ENCODE results near the gene LINGO4.

The LINGO4 gene

GRCh38 chr1:151806170-151806569 is 951 bp upstream of the LINGO4 start:
- Histone ChIP-seq H3K9me2 (replicated peaks; ENCODE audit: control insufficient read depth, low read length) (no peaks in the 10 kb centered on the region), H3K9me3 (ENCODE audit: control insufficient read depth, insufficient read depth, low read length) (no peaks in the 10 kb centered on the region), H3K36me3 (ENCODE audit: control insufficient read depth, low read length) (no peaks in the 10 kb centered on the region), H3K79me2 (ENCODE audit: control insufficient read depth, low read length) (no peaks in the 10 kb centered on the region), H3K27ac (ENCODE audit: low read depth, low read length) (no peak overlapping the region), H3K4me2 (ENCODE audit: low read length) (no peak overlapping the region), H3K27me3 (ENCODE audit: control insufficient read depth, low read length) (peaks cover 10% of the 10 kb centered on the region), H3F3A (ENCODE audit: control insufficient read depth, insufficient read depth) (no peaks in the 10 kb centered on the region), H3K4me1 (ENCODE audit: control insufficient read depth, low read length) (peaks cover 13% of the 10 kb centered on the region), H4K20me1 (ENCODE audit: control insufficient read depth, insufficient read depth, low read depth, low read length) (no peaks in the 10 kb centered on the region), H3K4me3 (ENCODE audit: low read length) (no peak overlapping the region)
- TF ChIP-seq EZH2phosphoT487 (IDR thresholded peaks at IDR 0.05; ENCODE audit: borderline replicate concordance, low read length), result no peak
- TF ChIP-seq CTCF (IDR thresholded peaks at IDR 0.05; ENCODE audit: low read depth, low read length, poor library complexity, severe bottlenecking), result no peak

DNA sequence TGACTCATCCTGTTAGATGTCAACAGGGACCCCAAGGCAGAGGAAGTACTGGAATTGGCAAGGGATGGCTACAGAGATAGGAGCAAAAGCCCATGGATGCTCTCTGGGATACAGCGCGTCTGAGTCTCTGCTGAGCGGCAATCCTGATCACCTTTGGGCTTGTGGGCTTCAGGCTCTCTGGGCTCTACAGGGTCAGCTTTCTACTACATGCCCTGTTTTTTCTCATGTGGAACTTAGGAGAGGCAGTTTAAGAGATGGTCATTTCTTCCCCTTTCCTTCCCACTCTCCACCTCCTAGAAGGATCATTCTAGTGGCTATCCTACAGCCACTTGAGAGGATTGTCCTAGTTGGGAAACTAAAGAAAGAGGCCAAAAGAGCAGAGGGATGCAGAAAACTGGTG is 1.3 kb downstream of the LINGO4 start:
- Histone ChIP-seq H3K79me2 (ENCODE audit: control insufficient read depth, low read length) (no peaks in the 10 kb centered on the region), H3K4me2 (ENCODE audit: low read length) (peak overlapping the region; percentile 28; the same call in 1 of the 2 replicates), H3K9me3 (ENCODE audit: control insufficient read depth, insufficient read depth, low read length) (no peaks in the 10 kb centered on the region), H3K4me1 (ENCODE audit: control insufficient read depth, low read length) (peaks cover 13% of the 10 kb centered on the region), H3K36me3 (ENCODE audit: control insufficient read depth, low read length) (no peaks in the 10 kb centered on the region), H3F3A (ENCODE audit: control insufficient read depth, insufficient read depth) (no peaks in the 10 kb centered on the region), H3K27me3 (ENCODE audit: control insufficient read depth, low read length) (peaks cover 27% of the 10 kb centered on the region), H3K27ac (ENCODE audit: low read depth, low read length) (no peak overlapping the region), H3K4me3 (ENCODE audit: low read length) (no peak overlapping the region), H3K9me2 (replicated peaks; ENCODE audit: control insufficient read depth, low read length) (no peaks in the 10 kb centered on the region), H4K20me1 (ENCODE audit: control insufficient read depth, insufficient read depth, low read depth, low read length) (no peaks in the 10 kb centered on the region)
- no peak for TF ChIP-seq CTCF (IDR thresholded peaks at IDR 0.05; ENCODE audit: low read depth, low read length, poor library complexity, severe bottlenecking)
- TF ChIP-seq EZH2phosphoT487 (IDR thresholded peaks at IDR 0.05; ENCODE audit: borderline replicate concordance, low read length), result no peak

- Histone ChIP-seq H3K9me2 (replicated peaks; ENCODE audit: control insufficient read depth, low read length) (no peaks in the 10 kb centered on the region), H3K4me2 (ENCODE audit: low read length) (no peak overlapping the region), H3K27me3 (ENCODE audit: control insufficient read depth, low read length) (peaks cover 25% of the 10 kb centered on the region), H3K27ac (ENCODE audit: low read depth, low read length) (no peak overlapping the region), H3K79me2 (ENCODE audit: control insufficient read depth, low read length) (no peaks in the 10 kb centered on the region), H3F3A (ENCODE audit: control insufficient read depth, insufficient read depth) (no peaks in the 10 kb centered on the region), H3K4me3 (ENCODE audit: low read length) (no peak overlapping the region), H3K4me1 (ENCODE audit: control insufficient read depth, low read length) (peaks cover 13% of the 10 kb centered on the region), H3K9me3 (ENCODE audit: control insufficient read depth, insufficient read depth, low read length) (no peaks in the 10 kb centered on the region), H3K36me3 (ENCODE audit: control insufficient read depth, low read length) (no peaks in the 10 kb centered on the region), H4K20me1 (ENCODE audit: control insufficient read depth, insufficient read depth, low read depth, low read length) (no peaks in the 10 kb centered on the region)
- TF ChIP-seq CTCF (IDR thresholded peaks at IDR 0.05; ENCODE audit: low read depth, low read length, poor library complexity, severe bottlenecking) (no peak), EZH2phosphoT487 (IDR thresholded peaks at IDR 0.05; ENCODE audit: borderline replicate concordance, low read length) (no peak)
Measured at GRCh38 chr1:151803164-151803563, 2.1 kb downstream of the LINGO4 start.

- H3K27ac ChIP-seq (ENCODE audit: low read depth, low read length), result no peak overlapping the region
- peaks cover 22% of the 10 kb centered on the region for H3K27me3 ChIP-seq (ENCODE audit: control insufficient read depth, low read length)
- H3K79me2 ChIP-seq (ENCODE audit: control insufficient read depth, low read length), result no peaks in the 10 kb centered on the region
- no peaks in the 10 kb centered on the region for H3K9me3 ChIP-seq (ENCODE audit: control insufficient read depth, insufficient read depth, low read length)
- no peaks in the 10 kb centered on the region for H4K20me1 ChIP-seq (ENCODE audit: control insufficient read depth, insufficient read depth, low read depth, low read length)
- H3K36me3 ChIP-seq (ENCODE audit: control insufficient read depth, low read length), result no peaks in the 10 kb centered on the region
- H3K9me2 ChIP-seq (replicated peaks; ENCODE audit: control insufficient read depth, low read length), result no peaks in the 10 kb centered on the region
- no peak overlapping the region for H3K4me3 ChIP-seq (ENCODE audit: low read length)
- H3K4me2 ChIP-seq (ENCODE audit: low read length), result no peak overlapping the region
- H3F3A ChIP-seq (ENCODE audit: control insufficient read depth, insufficient read depth), result no peaks in the 10 kb centered on the region
- no peak for TF ChIP-seq CTCF (IDR thresholded peaks at IDR 0.05; ENCODE audit: low read depth, low read length, poor library complexity, severe bottlenecking)
- no peak for TF ChIP-seq EZH2phosphoT487 (IDR thresholded peaks at IDR 0.05; ENCODE audit: borderline replicate concordance, low read length)
- H3K4me1 ChIP-seq (ENCODE audit: control insufficient read depth, low read length), result peaks cover 13% of the 10 kb centered on the region
Measured at GRCh38 chr1:151802372-151802771, 2.8 kb downstream of the LINGO4 start.
